ENCODE data around the gene PMS2.
"Not testable (repeated sequence)": the region's sequence is repeated elsewhere in the genome, so short reads cannot be mapped to it uniquely, and the experiment has no call there.

DNA sequence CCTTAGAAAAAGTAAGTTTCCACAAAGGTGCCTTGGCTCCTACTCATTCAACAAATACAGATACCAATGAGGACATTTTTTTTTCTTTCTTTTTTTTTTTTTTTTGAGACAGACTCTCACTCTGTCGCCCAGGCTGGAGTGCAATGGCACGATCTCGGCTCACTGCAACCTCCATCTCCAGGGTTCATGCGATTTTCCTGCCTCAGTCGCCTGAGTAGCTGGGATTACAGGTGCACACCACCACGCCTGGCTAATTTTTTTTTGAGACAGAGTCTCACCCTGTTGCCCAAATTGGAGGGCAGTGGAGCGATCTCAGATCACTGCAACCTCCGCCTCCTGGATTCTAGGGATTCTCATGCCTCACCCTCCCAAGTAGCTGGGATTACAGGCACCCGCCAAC, 42.3 kb upstream of the PMS2 start:
- TF ChIP-seq, protein P1, sequence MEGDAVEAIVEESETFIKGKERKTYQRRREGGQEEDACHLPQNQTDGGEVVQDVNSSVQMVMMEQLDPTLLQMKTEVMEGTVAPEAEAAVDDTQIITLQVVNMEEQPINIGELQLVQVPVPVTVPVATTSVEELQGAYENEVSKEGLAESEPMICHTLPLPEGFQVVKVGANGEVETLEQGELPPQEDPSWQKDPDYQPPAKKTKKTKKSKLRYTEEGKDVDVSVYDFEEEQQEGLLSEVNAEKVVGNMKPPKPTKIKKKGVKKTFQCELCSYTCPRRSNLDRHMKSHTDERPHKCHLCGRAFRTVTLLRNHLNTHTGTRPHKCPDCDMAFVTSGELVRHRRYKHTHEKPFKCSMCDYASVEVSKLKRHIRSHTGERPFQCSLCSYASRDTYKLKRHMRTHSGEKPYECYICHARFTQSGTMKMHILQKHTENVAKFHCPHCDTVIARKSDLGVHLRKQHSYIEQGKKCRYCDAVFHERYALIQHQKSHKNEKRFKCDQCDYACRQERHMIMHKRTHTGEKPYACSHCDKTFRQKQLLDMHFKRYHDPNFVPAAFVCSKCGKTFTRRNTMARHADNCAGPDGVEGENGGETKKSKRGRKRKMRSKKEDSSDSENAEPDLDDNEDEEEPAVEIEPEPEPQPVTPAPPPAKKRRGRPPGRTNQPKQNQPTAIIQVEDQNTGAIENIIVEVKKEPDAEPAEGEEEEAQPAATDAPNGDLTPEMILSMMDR (conservative IDR thresholded peaks at IDR 0.05; ENCODE audit: low read length) = not testable (repeated sequence)
- not testable (repeated sequence) for TF ChIP-seq EZH2phosphoT487 (IDR thresholded peaks at IDR 0.05; ENCODE audit: borderline replicate concordance)

All from Loucy (cell line).